ENCODE results near the gene ATOX1. TPM values are rescaled to one million over a fixed set of nuclear protein-coding genes. Genes with fewer than 3 reads are reported as not detected.

Gene ATOX1
- total RNA-seq, 1 donor from 2014 or later: 91.6 TPM

- Histone ChIP-seq H3K27me3 (ENCODE audit: control insufficient read depth, insufficient read depth, low read length) (no peaks in the 10 kb centered on the region), H3K36me3 (ENCODE audit: control insufficient read depth, insufficient read depth, low read length) (no peaks in the 10 kb centered on the region), H3K4me3 (ENCODE audit: low read depth, low read length) (peak overlapping the region; percentile 90)
- no peak for DNase-seq (ENCODE audit: low read depth)
- no peak for TF ChIP-seq CTCF (IDR thresholded peaks at IDR 0.05; ENCODE audit: insufficient read depth, low read length, poor library complexity, severe bottlenecking)
These were observed 14.6 kb upstream of the ATOX1 start for GRCh38 chr5:151772846-151773561.

- H3K36me3 ChIP-seq (ENCODE audit: control insufficient read depth, insufficient read depth, low read length): no peaks in the 10 kb centered on the region
- DNase-seq (ENCODE audit: low read depth): no peak
- no peak for TF ChIP-seq CTCF (IDR thresholded peaks at IDR 0.05; ENCODE audit: insufficient read depth, low read length, poor library complexity, severe bottlenecking)
- peak overlapping the region; percentile 90 for H3K4me3 ChIP-seq (ENCODE audit: low read depth, low read length)
- H3K27me3 ChIP-seq (ENCODE audit: control insufficient read depth, insufficient read depth, low read length): no peaks in the 10 kb centered on the region
These were observed 13.8 kb upstream of the ATOX1 start for GRCh38 chr5:151772029-151772845.

- peak; percentile 100 for DNase-seq (ENCODE audit: low read depth)
- H3K27me3 ChIP-seq (ENCODE audit: control insufficient read depth, insufficient read depth, low read length): no peaks in the 10 kb centered on the region
- peak within 1 kb of the TSS; percentile 90 for H3K4me3 ChIP-seq (ENCODE audit: low read depth, low read length)
- no peaks in the 10 kb centered on the region for H3K36me3 ChIP-seq (ENCODE audit: control insufficient read depth, insufficient read depth, low read length)
- TF ChIP-seq CTCF (IDR thresholded peaks at IDR 0.05; ENCODE audit: insufficient read depth, low read length, poor library complexity, severe bottlenecking): peak; percentile 65
These were observed 13.0 kb upstream of the ATOX1 start, which contains the start of gene G3BP1 for GRCh38 chr5:151771259-151772028. Gene G3BP1 (plus strand): TSS chr5:151771954. CDS start chr5:151786621, 14,667 bp downstream.

- no peak for DNase-seq (ENCODE audit: low read depth)
- H3K27me3 ChIP-seq (ENCODE audit: control insufficient read depth, insufficient read depth, low read length): no peaks in the 10 kb centered on the region
- H3K36me3 ChIP-seq (ENCODE audit: control insufficient read depth, insufficient read depth, low read length): no peaks in the 10 kb centered on the region
- no peak for TF ChIP-seq CTCF (IDR thresholded peaks at IDR 0.05; ENCODE audit: insufficient read depth, low read length, poor library complexity, severe bottlenecking)
- peak overlapping the region; percentile 42 for H3K4me3 ChIP-seq (ENCODE audit: low read depth, low read length)
These were observed 12.2 kb upstream of the ATOX1 start for GRCh38 chr5:151770383-151771258.

GRCh38 chr5:151766975-151767374, 8.5 kb upstream of the ATOX1 start:
- no peaks in the 10 kb centered on the region for H3K36me3 ChIP-seq (ENCODE audit: control insufficient read depth, insufficient read depth, low read length)
- H3K4me3 ChIP-seq (ENCODE audit: low read depth, low read length): no peak overlapping the region
- H3K27me3 ChIP-seq (ENCODE audit: control insufficient read depth, insufficient read depth, low read length): no peaks in the 10 kb centered on the region
- TF ChIP-seq CTCF (IDR thresholded peaks at IDR 0.05; ENCODE audit: insufficient read depth, low read length, poor library complexity, severe bottlenecking): no peak
- no peak for DNase-seq (ENCODE audit: low read depth)
